Muscle layer of colon (tissue), 2 donors: ENCODE data around the gene MITF.

Experiments used
- H3K27ac ChIP-seq: one replicate; pipeline ENCODE4 v1.7.0; 2013; ENCODE audit warnings: low read depth, mild to moderate bottlenecking, low read length, moderate library complexity
- H3K27me3 ChIP-seq, 2 donors: one replicate each; pipeline ENCODE4 v1.7.0; 2013; ENCODE audit warnings: low read length in 2 of 2, mild to moderate bottlenecking in 2 of 2; ENCODE audit not compliant: insufficient read depth in 2 of 2, control insufficient read depth in 1 of 2
- H3K36me3 ChIP-seq: one replicate; pipeline ENCODE4 v1.7.0; 2013; ENCODE audit warnings: mild to moderate bottlenecking, low read length; ENCODE audit not compliant: insufficient read depth
- H3K4me1 ChIP-seq: one replicate; pipeline ENCODE4 v1.7.0; 2013; ENCODE audit warnings: mild to moderate bottlenecking, low read length; ENCODE audit not compliant: insufficient read depth
- H3K4me3 ChIP-seq, 2 donors: one replicate each; pipeline ENCODE4 v1.7.0; 2013; ENCODE audit warnings: low read length in 2 of 2, low read depth in 1 of 2, mild to moderate bottlenecking in 1 of 2, moderate library complexity in 1 of 2
- H3K9ac ChIP-seq: one replicate; pipeline ENCODE4 v1.7.0; 2013; ENCODE audit warnings: low read length
- H3K9me3 ChIP-seq: one replicate; pipeline ENCODE4 v1.7.0; 2013; ENCODE audit warnings: mild to moderate bottlenecking, low read length
- donor health status: abdominal sarcoma.
- donor health status: Adenocarcinoma of cecum.

The MITF gene

GRCh38 chr3:69805491-69805890, 66.2 kb downstream of the MITF start:
- Histone ChIP-seq H3K27ac (no peak overlapping the region), H3K27me3 (no peaks in the 10 kb centered on the region), H3K9me3 (no peaks in the 10 kb centered on the region), H3K9ac (no peak overlapping the region), H3K4me1 (peaks cover 27% of the 10 kb centered on the region), H3K4me3 (no peak overlapping the region), H3K36me3 (no peaks in the 10 kb centered on the region)

GRCh38 chr3:69806735-69807438, 67.6 kb downstream of the MITF start:
- Histone ChIP-seq H3K4me3 (no peak overlapping the region), H3K27me3 (no peaks in the 10 kb centered on the region), H3K4me1 (peaks cover 40% of the 10 kb centered on the region), H3K9ac (no peak overlapping the region), H3K36me3 (no peaks in the 10 kb centered on the region), H3K27ac (no peak overlapping the region), H3K9me3 (no peaks in the 10 kb centered on the region)

- Histone ChIP-seq H3K36me3 (no peaks in the 10 kb centered on the region), H3K27ac (no peak overlapping the region), H3K9me3 (no peaks in the 10 kb centered on the region), H3K4me3 (no peak overlapping the region), H3K27me3 (no peaks in the 10 kb centered on the region), H3K9ac (no peak overlapping the region), H3K4me1 (peaks cover 47% of the 10 kb centered on the region)
Observed at GRCh38 chr3:69807674-69808073, 68.4 kb downstream of the MITF start.

- Histone ChIP-seq H3K27ac (no peak overlapping the region), H3K27me3 (no peaks in the 10 kb centered on the region), H3K4me3 (no peak overlapping the region), H3K9me3 (no peaks in the 10 kb centered on the region), H3K9ac (no peak overlapping the region), H3K4me1 (peaks cover 44% of the 10 kb centered on the region), H3K36me3 (no peaks in the 10 kb centered on the region)
Observed at GRCh38 chr3:69809076-69809835, 70.0 kb downstream of the MITF start.

GRCh38 chr3:69811452-69812401, 72.5 kb downstream of the MITF start:
- Histone ChIP-seq H3K4me1 (peaks cover 48% of the 10 kb centered on the region), H3K27ac (no peak overlapping the region)

GRCh38 chr3:69815970-69816369, 76.7 kb downstream of the MITF start:
- peaks cover 68% of the 10 kb centered on the region for H3K4me1 ChIP-seq
- H3K36me3 ChIP-seq: no peaks in the 10 kb centered on the region
- H3K9ac ChIP-seq: no peak overlapping the region
- H3K27me3 ChIP-seq: no peaks in the 10 kb centered on the region
- no peak overlapping the region for H3K4me3 ChIP-seq
- H3K9me3 ChIP-seq: no peaks in the 10 kb centered on the region
- H3K27ac ChIP-seq: no peak overlapping the region

More at GRCh38 chr3:69811452-69812401, 72.5 kb downstream of the MITF start:
- Histone ChIP-seq H3K9ac (no peak overlapping the region), H3K36me3 (no peaks in the 10 kb centered on the region), H3K9me3 (no peaks in the 10 kb centered on the region), H3K27me3 (no peaks in the 10 kb centered on the region), H3K4me3 (no peak overlapping the region)

GRCh38 chr3:69817988-69818387, 78.7 kb downstream of the MITF start:
- no peak overlapping the region for H3K4me3 ChIP-seq
- H3K27ac ChIP-seq: no peak overlapping the region
- H3K36me3 ChIP-seq: no peaks in the 10 kb centered on the region
- H3K27me3 ChIP-seq: no peaks in the 10 kb centered on the region
- H3K4me1 ChIP-seq: peaks cover 58% of the 10 kb centered on the region
- no peaks in the 10 kb centered on the region for H3K9me3 ChIP-seq
- no peak overlapping the region for H3K9ac ChIP-seq

- Histone ChIP-seq H3K36me3 (no peaks in the 10 kb centered on the region), H3K4me3 (no peak overlapping the region), H3K4me1 (peaks cover 59% of the 10 kb centered on the region), H3K27ac (no peak overlapping the region), H3K9ac (no peak overlapping the region), H3K9me3 (no peaks in the 10 kb centered on the region), H3K27me3 (no peaks in the 10 kb centered on the region)
Observed at GRCh38 chr3:69819282-69819681, 80.0 kb downstream of the MITF start.

- Histone ChIP-seq H3K27ac (no peak overlapping the region), H3K36me3 (no peaks in the 10 kb centered on the region), H3K9ac (no peak overlapping the region), H3K4me3 (no peak overlapping the region), H3K9me3 (no peaks in the 10 kb centered on the region), H3K4me1 (peaks cover 57% of the 10 kb centered on the region), H3K27me3 (no peaks in the 10 kb centered on the region)
Observed at GRCh38 chr3:69821133-69821532, 81.9 kb downstream of the MITF start.

GRCh38 chr3:69823743-69824142, 84.5 kb downstream of the MITF start:
- Histone ChIP-seq H3K27me3 (no peaks in the 10 kb centered on the region), H3K36me3 (no peaks in the 10 kb centered on the region), H3K9me3 (no peaks in the 10 kb centered on the region), H3K9ac (no peak overlapping the region), H3K4me1 (peaks cover 36% of the 10 kb centered on the region), H3K27ac (no peak overlapping the region), H3K4me3 (no peak overlapping the region)

- Histone ChIP-seq H3K4me1 (peaks cover 21% of the 10 kb centered on the region), H3K4me3 (no peak overlapping the region), H3K27ac (no peak overlapping the region), H3K9me3 (no peaks in the 10 kb centered on the region), H3K27me3 (no peaks in the 10 kb centered on the region), H3K9ac (no peak overlapping the region), H3K36me3 (no peaks in the 10 kb centered on the region)
Observed at GRCh38 chr3:69825446-69825845, 86.2 kb downstream of the MITF start.
